Mucosa of descending colon (tissue), 3 donors: ENCODE results near the gene CEBPB. TPM values are rescaled to one million over a fixed set of nuclear protein-coding genes. Genes with fewer than 3 reads are reported as not detected.

ENCODE experiments used
- ATAC-seq: fragments of 200-7000 bp; cut with Tn5 transposase; one replicate; pipeline ENCODE4 v1.9.1; 2020; ENCODE audit warnings: mild to moderate bottlenecking, moderate library complexity
- DNase-seq, 3 donors: peaks; one replicate each; pipeline ENCODE4 v3.0.0-alpha.2; 2020
- H3K36me3 ChIP-seq: fragments of 200-600 bp; one replicate; pipeline ENCODE4 v1.8.0; 2021; ENCODE audit warnings: low read depth, mild to moderate bottlenecking
- H3K4me1 ChIP-seq: fragments of 200-600 bp; one replicate; pipeline ENCODE4 v1.8.0; 2021; ENCODE audit warnings: low read depth, mild to moderate bottlenecking
- H3K4me3 ChIP-seq: fragments of 200-600 bp; one replicate; pipeline ENCODE4 v1.8.0; 2021; ENCODE audit warnings: mild to moderate bottlenecking
- H3K9me3 ChIP-seq: fragments of 200-600 bp; one replicate; pipeline ENCODE4 v1.8.0; 2021; ENCODE audit warnings: mild to moderate bottlenecking
- intact Hi-C, 2 donors: fragments of 100-400 bp; cut with DNase I in 1 of 2; cut with micrococcal nuclease in 1 of 2; formaldehyde crosslinking; loops; one replicate each; pipeline versions ENCODE4 v1.11.0 to v1.11.1; 2022; cut with DNase I, micrococcal nuclease
- total RNA-seq, 3 donors: library from RNA; stranded (reverse); fragmentation: NEBNext Ultra II Directional in 2 of 3; extraction: Animal tissue kit (Norgen Biotek cat#: 25700) in 2 of 3; gene quantifications; one replicate each; pipeline versions ENCODE4 v1.2.1 to v1.2.4, GENCODE V29; 2021 to 2023
- TF ChIP-seq, protein P1 (sequence below): fragments of 200-600 bp; IDR thresholded peaks from one replicate; pipeline ENCODE4 v1.8.0; 2022; ENCODE audit warnings: antibody characterized with exemption, mild to moderate bottlenecking
- donor health status: DM: no; HTN: no; CAD: no; lungs with moderate emphysema.
- donor health status: DM: no; HTN: no; CAD: no.
- donor health status: DM: no; HTN: yes; CAD: no.

The CEBPB gene
- total RNA-seq, 3 donors from 2014 or later: 20.2 to 86.7 (median 41.3) TPM

DNA sequence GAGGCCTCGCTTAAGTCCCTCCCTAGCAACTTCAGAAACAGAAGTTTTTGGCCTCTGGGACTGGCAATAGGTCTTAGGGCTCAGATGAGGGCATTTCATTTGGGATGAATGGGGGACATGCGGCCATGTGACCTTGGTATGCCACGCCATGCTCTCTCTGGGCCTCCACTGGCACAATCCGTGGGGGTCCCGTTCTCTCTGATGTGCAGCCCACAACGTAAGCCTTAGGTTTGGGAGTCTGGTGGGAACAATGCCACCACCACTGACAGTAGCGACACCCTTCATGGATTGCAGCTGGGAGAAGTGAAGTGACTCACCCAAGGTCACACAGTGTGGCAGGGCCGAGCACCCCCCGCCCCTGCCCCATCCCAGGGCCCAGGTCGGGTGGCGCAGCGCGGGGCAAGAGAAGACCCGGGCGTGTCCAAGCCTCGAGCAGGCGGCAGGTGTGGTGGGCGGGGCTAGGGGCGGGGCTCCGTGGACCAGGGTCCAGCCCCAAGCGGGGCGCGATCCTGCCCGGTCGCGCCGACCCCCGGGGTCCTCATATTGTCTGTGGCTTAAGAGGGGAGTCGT, 864 bp upstream of the CEBPB start:
- ATAC-seq (peak; percentile 54), DNase-seq (peak; percentile 91 to 93 (median 91))
- peak overlapping the region; percentile 63 for H3K4me3 ChIP-seq

DNA sequence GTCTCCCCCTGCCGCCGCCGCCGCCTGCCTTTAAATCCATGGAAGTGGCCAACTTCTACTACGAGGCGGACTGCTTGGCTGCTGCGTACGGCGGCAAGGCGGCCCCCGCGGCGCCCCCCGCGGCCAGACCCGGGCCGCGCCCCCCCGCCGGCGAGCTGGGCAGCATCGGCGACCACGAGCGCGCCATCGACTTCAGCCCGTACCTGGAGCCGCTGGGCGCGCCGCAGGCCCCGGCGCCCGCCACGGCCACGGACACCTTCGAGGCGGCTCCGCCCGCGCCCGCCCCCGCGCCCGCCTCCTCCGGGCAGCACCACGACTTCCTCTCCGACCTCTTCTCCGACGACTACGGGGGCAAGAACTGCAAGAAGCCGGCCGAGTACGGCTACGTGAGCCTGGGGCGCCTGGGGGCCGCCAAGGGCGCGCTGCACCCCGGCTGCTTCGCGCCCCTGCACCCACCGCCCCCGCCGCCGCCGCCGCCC, 474 bp downstream of the CEBPB start:
- H3K36me3 ChIP-seq: no peaks in the 10 kb centered on the region
- ATAC-seq (peak; percentile 55), DNase-seq (peak; percentile 79 to 86 (median 85))
- peak overlapping the region; percentile 63 for H3K4me3 ChIP-seq
- intact Hi-C loops: loop anchor here in 1 of 2 donors (10.0 kb wide), 1 partner anchor 94 kb away; no protein-coding TSS in a partner anchor
- H3K9me3 ChIP-seq: no peaks in the 10 kb centered on the region
- H3K4me1 ChIP-seq: peaks cover 18% of the 10 kb centered on the region
- TF ChIP-seq, protein P1, sequence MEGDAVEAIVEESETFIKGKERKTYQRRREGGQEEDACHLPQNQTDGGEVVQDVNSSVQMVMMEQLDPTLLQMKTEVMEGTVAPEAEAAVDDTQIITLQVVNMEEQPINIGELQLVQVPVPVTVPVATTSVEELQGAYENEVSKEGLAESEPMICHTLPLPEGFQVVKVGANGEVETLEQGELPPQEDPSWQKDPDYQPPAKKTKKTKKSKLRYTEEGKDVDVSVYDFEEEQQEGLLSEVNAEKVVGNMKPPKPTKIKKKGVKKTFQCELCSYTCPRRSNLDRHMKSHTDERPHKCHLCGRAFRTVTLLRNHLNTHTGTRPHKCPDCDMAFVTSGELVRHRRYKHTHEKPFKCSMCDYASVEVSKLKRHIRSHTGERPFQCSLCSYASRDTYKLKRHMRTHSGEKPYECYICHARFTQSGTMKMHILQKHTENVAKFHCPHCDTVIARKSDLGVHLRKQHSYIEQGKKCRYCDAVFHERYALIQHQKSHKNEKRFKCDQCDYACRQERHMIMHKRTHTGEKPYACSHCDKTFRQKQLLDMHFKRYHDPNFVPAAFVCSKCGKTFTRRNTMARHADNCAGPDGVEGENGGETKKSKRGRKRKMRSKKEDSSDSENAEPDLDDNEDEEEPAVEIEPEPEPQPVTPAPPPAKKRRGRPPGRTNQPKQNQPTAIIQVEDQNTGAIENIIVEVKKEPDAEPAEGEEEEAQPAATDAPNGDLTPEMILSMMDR: no peak

More for the DNA sequence above, 864 bp upstream of the CEBPB start:
- no peaks in the 10 kb centered on the region for H3K36me3 ChIP-seq
- TF ChIP-seq, protein P1: no peak
- intact Hi-C loops: loop anchor here (5.0 to 10.0 kb wide), 3 partner anchors 95 to 388 kb away; no protein-coding TSS in a partner anchor
- H3K9me3 ChIP-seq: no peaks in the 10 kb centered on the region
- H3K4me1 ChIP-seq: peaks cover 18% of the 10 kb centered on the region

DNA sequence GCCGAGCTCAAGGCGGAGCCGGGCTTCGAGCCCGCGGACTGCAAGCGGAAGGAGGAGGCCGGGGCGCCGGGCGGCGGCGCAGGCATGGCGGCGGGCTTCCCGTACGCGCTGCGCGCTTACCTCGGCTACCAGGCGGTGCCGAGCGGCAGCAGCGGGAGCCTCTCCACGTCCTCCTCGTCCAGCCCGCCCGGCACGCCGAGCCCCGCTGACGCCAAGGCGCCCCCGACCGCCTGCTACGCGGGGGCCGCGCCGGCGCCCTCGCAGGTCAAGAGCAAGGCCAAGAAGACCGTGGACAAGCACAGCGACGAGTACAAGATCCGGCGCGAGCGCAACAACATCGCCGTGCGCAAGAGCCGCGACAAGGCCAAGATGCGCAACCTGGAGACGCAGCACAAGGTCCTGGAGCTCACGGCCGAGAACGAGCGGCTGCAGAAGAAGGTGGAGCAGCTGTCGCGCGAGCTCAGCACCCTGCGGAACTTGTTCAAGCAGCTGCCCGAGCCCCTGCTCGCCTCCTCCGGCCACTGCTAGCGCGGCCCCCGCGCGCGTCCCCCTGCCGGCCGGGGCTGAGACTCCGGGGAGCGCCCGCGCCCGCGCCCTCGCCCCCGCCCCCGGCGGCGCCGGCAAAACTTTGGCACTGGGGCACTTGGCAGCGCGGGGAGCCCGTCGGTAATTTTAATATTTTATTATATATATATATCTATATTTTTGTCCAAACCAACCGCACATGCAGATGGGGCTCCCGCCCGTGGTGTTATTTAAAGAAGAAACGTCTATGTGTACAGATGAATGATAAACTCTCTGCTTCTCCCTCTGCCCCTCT, 1.1 kb downstream of the CEBPB start:
- no peaks in the 10 kb centered on the region for H3K36me3 ChIP-seq
- intact Hi-C loops: loop anchor here in 1 of 2 donors (10.0 kb wide), 1 partner anchor 93 kb away; no protein-coding TSS in a partner anchor
- peak overlapping the region; percentile 63 for H3K4me3 ChIP-seq
- peaks cover 18% of the 10 kb centered on the region for H3K4me1 ChIP-seq
- H3K9me3 ChIP-seq: no peaks in the 10 kb centered on the region
- DNase-seq: peak; percentile 58 to 80 (median 76)
- TF ChIP-seq, protein P1: no peak
- peak; percentile 41 for ATAC-seq

DNA sequence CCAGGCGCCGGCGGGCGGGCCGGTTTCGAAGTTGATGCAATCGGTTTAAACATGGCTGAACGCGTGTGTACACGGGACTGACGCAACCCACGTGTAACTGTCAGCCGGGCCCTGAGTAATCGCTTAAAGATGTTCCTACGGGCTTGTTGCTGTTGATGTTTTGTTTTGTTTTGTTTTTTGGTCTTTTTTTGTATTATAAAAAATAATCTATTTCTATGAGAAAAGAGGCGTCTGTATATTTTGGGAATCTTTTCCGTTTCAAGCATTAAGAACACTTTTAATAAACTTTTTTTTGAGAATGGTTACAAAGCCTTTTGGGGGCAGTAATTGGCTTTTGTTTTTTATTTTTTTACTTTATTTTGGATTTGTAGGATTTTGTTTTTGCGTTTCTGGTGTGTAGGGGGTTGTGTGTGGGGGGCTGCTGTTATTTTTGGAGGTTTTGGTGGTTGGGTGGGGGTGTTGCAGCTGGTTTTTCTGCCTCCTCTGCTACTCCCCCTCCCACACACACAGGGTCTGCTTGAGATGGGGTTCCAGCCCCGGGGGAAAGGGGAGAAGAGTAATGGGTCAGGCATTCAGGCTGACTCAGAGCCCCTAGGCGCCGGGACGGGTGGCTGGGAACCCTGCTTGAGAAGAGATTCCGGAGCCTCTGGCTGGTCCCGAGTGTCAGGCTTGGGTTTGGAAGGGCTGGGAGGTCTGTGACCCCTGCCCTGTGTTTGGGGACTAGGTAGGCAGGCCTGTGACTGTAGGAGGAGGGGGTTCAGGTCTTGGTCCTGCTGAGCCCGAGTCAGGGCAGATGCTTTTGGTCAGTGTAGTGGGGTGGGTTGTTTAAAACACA, 2.0 kb downstream of the CEBPB start:
- TF ChIP-seq, protein P1: no peak
- intact Hi-C loops: loop anchor here in 1 of 2 donors (10.0 kb wide), 1 partner anchor 92 kb away; no protein-coding TSS in a partner anchor
- ATAC-seq (peak; percentile 31), DNase-seq (peak; percentile 83 to 87 (median 84))
- no peaks in the 10 kb centered on the region for H3K9me3 ChIP-seq
- H3K4me1 ChIP-seq: peaks cover 18% of the 10 kb centered on the region
- no peaks in the 10 kb centered on the region for H3K36me3 ChIP-seq
- H3K4me3 ChIP-seq: peak overlapping the region; percentile 63
